A673 (cell line): ENCODE measurements around the gene GJB4.

Experiments used
- EZH2 ChIP-seq: fragments of 200-600 bp; sonication (generic); IDR thresholded peaks from 2 replicates; pipeline ENCODE4 v1.6.1; 2017; ENCODE audit warnings: borderline replicate concordance, low read depth, mild to moderate bottlenecking, mixed read lengths, antibody characterized with exemption, low read length; ENCODE audit not compliant: poor library complexity, severe bottlenecking
- TF ChIP-seq, protein P1 (sequence below): fragments of 300-800, 200-600 bp; sonication (generic); conservative IDR thresholded peaks from 2 replicates; pipeline ENCODE4 v1.5.1; 2017; ENCODE audit warnings: low read depth, mild to moderate bottlenecking, antibody characterized with exemption, low read length, moderate library complexity, mixed read lengths

DNA sequence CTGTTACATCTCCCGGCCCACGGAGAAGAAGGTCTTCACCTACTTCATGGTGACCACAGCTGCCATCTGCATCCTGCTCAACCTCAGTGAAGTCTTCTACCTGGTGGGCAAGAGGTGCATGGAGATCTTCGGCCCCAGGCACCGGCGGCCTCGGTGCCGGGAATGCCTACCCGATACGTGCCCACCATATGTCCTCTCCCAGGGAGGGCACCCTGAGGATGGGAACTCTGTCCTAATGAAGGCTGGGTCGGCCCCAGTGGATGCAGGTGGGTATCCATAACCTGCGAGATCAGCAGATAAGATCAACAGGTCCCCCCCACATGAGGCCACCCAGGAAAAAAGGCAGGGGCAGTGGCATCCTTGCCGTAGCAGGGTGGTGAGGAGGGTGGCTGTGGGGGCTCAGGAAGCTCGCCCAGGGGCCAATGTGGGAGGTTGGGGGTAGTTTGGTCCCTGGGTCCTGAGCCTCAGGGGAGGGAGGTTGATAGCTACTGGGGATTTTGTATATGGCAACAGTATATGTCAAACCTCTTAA, 2.3 kb downstream of the GJB4 start:
- TF ChIP-seq EZH2, result no peak
- TF ChIP-seq, protein P1, sequence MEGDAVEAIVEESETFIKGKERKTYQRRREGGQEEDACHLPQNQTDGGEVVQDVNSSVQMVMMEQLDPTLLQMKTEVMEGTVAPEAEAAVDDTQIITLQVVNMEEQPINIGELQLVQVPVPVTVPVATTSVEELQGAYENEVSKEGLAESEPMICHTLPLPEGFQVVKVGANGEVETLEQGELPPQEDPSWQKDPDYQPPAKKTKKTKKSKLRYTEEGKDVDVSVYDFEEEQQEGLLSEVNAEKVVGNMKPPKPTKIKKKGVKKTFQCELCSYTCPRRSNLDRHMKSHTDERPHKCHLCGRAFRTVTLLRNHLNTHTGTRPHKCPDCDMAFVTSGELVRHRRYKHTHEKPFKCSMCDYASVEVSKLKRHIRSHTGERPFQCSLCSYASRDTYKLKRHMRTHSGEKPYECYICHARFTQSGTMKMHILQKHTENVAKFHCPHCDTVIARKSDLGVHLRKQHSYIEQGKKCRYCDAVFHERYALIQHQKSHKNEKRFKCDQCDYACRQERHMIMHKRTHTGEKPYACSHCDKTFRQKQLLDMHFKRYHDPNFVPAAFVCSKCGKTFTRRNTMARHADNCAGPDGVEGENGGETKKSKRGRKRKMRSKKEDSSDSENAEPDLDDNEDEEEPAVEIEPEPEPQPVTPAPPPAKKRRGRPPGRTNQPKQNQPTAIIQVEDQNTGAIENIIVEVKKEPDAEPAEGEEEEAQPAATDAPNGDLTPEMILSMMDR, result no peak
